Measurements from ENCODE around the gene CDO1. TPM values are rescaled to one million over a fixed set of nuclear protein-coding genes. Genes with fewer than 3 reads are reported as not detected.

The CDO1 gene
- total and polyA plus RNA-seq, 10 donors: 1.4 to 11.1 (median 1.7) TPM

DNA sequence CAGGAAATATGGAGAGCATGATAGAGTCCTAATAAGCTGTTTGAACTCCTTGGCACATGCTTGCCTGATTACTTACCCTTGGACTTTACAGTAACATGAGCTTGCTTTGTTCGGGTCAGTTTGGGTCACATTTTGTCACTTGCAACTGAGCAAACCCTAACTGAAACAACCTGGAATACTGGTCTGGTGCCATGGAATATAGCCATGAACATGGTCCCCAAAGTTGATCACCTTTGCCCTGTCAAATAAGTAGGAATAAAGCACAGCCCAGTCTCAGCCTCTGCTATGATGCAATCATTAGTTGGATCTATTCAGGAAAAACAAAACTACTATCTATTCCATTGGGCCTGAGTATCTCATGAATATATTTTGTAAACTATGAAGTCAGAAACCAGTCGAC lies 18.2 kb downstream of the CDO1 start:
- Histone ChIP-seq H3K27ac (no peak overlapping the region), H3K27me3 (replicated peaks in 1 of 7) (no peaks in the 10 kb centered on the region), H3K4me1 (no peaks in the 10 kb centered on the region), H3K36me3 (no peaks in the 10 kb centered on the region), H3K4me3 (no peak overlapping the region), H3K9me3 (no peaks in the 10 kb centered on the region)
- intact Hi-C loops (cut with DNase I; ENCODE audit: low total_unique reads): no loop called here
- 77 to 88% (median 81%) methylated on average over 2 of the region's 2 CpGs for WGBS, 5 donors
- TF ChIP-seq POLR2A (IDR thresholded peaks at IDR 0.05) (no peak), POLR2AphosphoS5 (IDR thresholded peaks at IDR 0.05) (no peak)
- TF ChIP-seq, protein P1, sequence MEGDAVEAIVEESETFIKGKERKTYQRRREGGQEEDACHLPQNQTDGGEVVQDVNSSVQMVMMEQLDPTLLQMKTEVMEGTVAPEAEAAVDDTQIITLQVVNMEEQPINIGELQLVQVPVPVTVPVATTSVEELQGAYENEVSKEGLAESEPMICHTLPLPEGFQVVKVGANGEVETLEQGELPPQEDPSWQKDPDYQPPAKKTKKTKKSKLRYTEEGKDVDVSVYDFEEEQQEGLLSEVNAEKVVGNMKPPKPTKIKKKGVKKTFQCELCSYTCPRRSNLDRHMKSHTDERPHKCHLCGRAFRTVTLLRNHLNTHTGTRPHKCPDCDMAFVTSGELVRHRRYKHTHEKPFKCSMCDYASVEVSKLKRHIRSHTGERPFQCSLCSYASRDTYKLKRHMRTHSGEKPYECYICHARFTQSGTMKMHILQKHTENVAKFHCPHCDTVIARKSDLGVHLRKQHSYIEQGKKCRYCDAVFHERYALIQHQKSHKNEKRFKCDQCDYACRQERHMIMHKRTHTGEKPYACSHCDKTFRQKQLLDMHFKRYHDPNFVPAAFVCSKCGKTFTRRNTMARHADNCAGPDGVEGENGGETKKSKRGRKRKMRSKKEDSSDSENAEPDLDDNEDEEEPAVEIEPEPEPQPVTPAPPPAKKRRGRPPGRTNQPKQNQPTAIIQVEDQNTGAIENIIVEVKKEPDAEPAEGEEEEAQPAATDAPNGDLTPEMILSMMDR (IDR thresholded peaks at IDR 0.05 in 8 of 11, conservative IDR thresholded peaks at IDR 0.05 in 3 of 11): no peak
- DNase-seq: no peak

- 85 to 96% (median 89%) methylated on average over 3 of the region's 3 CpGs for WGBS, 5 donors
- H3K36me3 ChIP-seq: no peaks in the 10 kb centered on the region
- H3K4me1 ChIP-seq: no peaks in the 10 kb centered on the region
- no peak overlapping the region for H3K4me3 ChIP-seq
- intact Hi-C loops (cut with DNase I; ENCODE audit: low total_unique reads): no loop called here
- no peak for DNase-seq
- TF ChIP-seq POLR2A (IDR thresholded peaks at IDR 0.05) (no peak), POLR2AphosphoS5 (IDR thresholded peaks at IDR 0.05) (no peak)
- TF ChIP-seq, protein P1 (IDR thresholded peaks at IDR 0.05 in 8 of 11, conservative IDR thresholded peaks at IDR 0.05 in 3 of 11): no peak
- H3K27me3 ChIP-seq (replicated peaks in 1 of 7): peaks cover 0 to 4% (median 0%) of the 10 kb centered on the region in 7 donors
- no peak overlapping the region for H3K27ac ChIP-seq
- H3K9me3 ChIP-seq: no peaks in the 10 kb centered on the region
Observed at GRCh38 chr5:115796656-115797055, 19.8 kb downstream of the CDO1 start.

GRCh38 chr5:115795700-115796099 lies 20.8 kb downstream of the CDO1 start:
- TF ChIP-seq POLR2A (IDR thresholded peaks at IDR 0.05) (no peak), POLR2AphosphoS5 (IDR thresholded peaks at IDR 0.05) (no peak)
- TF ChIP-seq, protein P1 (IDR thresholded peaks at IDR 0.05 in 8 of 11, conservative IDR thresholded peaks at IDR 0.05 in 3 of 11): no peak

DNA sequence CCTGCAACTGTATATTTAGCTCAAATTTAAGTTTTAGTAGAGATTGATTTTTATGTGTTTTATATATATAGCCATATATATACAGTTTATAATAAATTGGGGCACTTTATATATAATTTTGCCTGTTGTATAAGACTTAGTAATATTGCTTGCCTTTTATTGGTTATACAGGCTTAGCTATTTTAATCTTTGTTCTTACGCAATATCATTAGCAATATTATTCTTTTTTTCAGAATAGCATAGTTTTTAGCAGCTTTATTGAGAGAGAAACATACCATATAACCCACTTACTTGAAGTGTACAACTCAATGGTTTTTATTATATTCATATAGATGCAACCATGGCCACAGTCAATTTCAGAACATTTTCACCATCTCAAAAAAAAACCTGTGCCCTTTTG lies 28.0 kb downstream of the CDO1 start:
- Histone ChIP-seq H3K4me3 (no peak overlapping the region), H3K27ac (no peak overlapping the region), H3K36me3 (no peaks in the 10 kb centered on the region), H3K27me3 (replicated peaks in 1 of 7) (peaks cover 0 to 54% (median 6%) of the 10 kb centered on the region in 7 donors), H3K4me1 (no peaks in the 10 kb centered on the region), H3K9me3 (peaks cover 0 to 7% (median 0%) of the 10 kb centered on the region in 8 donors)
- TF ChIP-seq POLR2A (IDR thresholded peaks at IDR 0.05) (no peak), POLR2AphosphoS5 (IDR thresholded peaks at IDR 0.05) (no peak)
- TF ChIP-seq, protein P1 (IDR thresholded peaks at IDR 0.05 in 8 of 11, conservative IDR thresholded peaks at IDR 0.05 in 3 of 11): no peak
- WGBS, 5 donors: 95 to 98% (median 97%) methylated on average over 1 of the region's 1 CpG
- intact Hi-C loops (cut with DNase I; ENCODE audit: low total_unique reads): no loop called here
- no peak for DNase-seq

More at GRCh38 chr5:115795700-115796099, 20.8 kb downstream of the CDO1 start:
- intact Hi-C loops (cut with DNase I; ENCODE audit: low total_unique reads): no loop called here
- DNase-seq: no peak
- no peak overlapping the region for H3K27ac ChIP-seq
- H3K36me3 ChIP-seq: no peaks in the 10 kb centered on the region
- no peak overlapping the region for H3K4me3 ChIP-seq
- H3K9me3 ChIP-seq: no peaks in the 10 kb centered on the region
- WGBS, 5 donors: 75 to 100% (median 86%) methylated on average over 1 of the region's 1 CpG
- peaks cover 0 to 13% (median 0%) of the 10 kb centered on the region in 7 donors for H3K27me3 ChIP-seq (replicated peaks in 1 of 7)
- H3K4me1 ChIP-seq: no peaks in the 10 kb centered on the region
